Measurements from ENCODE around the gene NVL. TPM values are rescaled to one million over a fixed set of nuclear protein-coding genes. Genes with fewer than 3 reads are reported as not detected.

The NVL gene
- total RNA-seq, 6 experiments from 2014 or later: 21.4 to 24.4 (median 23.0) TPM

- no peak overlapping the region for H3K27ac Mint-ChIP-seq
- no peak for DNase-seq
- H3K27me3 Mint-ChIP-seq (ENCODE audit: insufficient read depth): no peaks in the 10 kb centered on the region
- no peak overlapping the region for H3K4me3 Mint-ChIP-seq
- peaks cover 29% of the 10 kb centered on the region for H3K36me3 Mint-ChIP-seq (ENCODE audit: low read depth)
- TF ChIP-seq CTCF (IDR thresholded peaks at IDR 0.05): no peak
- H3K4me1 Mint-ChIP-seq (ENCODE audit: low read depth): no peaks in the 10 kb centered on the region
- H3K9me3 Mint-ChIP-seq: no peaks in the 10 kb centered on the region
Observed at GRCh38 chr1:224368409-224368808, 38.4 kb upstream of the NVL start.

GRCh38 chr1:224359207-224359606 lies 29.2 kb upstream of the NVL start:
- H3K9me3 Mint-ChIP-seq: no peaks in the 10 kb centered on the region
- no peak for TF ChIP-seq CTCF (IDR thresholded peaks at IDR 0.05)
- peaks cover 20% of the 10 kb centered on the region for H3K36me3 Mint-ChIP-seq (ENCODE audit: low read depth)
- H3K27ac Mint-ChIP-seq: no peak overlapping the region
- peaks cover 29% of the 10 kb centered on the region for H3K4me1 Mint-ChIP-seq (ENCODE audit: low read depth)
- DNase-seq: no peak
- H3K4me3 Mint-ChIP-seq: no peak overlapping the region
- H3K27me3 Mint-ChIP-seq (ENCODE audit: insufficient read depth): no peaks in the 10 kb centered on the region; the same call in 1 of the 2 replicates

GRCh38 chr1:224358237-224358636 lies 28.3 kb upstream of the NVL start:
- DNase-seq: no peak
- Mint-ChIP-seq H3K27ac (peak overlapping the region; percentile 72; the same call in 1 of the 2 replicates), H3K9me3 (no peaks in the 10 kb centered on the region), H3K4me1 (ENCODE audit: low read depth) (peaks cover 29% of the 10 kb centered on the region), H3K27me3 (ENCODE audit: insufficient read depth) (no peaks in the 10 kb centered on the region; the same call in 1 of the 2 replicates), H3K36me3 (ENCODE audit: low read depth) (peaks cover 16% of the 10 kb centered on the region; the same call in 1 of the 2 replicates), H3K4me3 (peak overlapping the region; percentile 88)
- TF ChIP-seq CTCF (IDR thresholded peaks at IDR 0.05): no peak

GRCh38 chr1:224357626-224358124 lies 27.7 kb upstream of the NVL start:
- peak overlapping the region; percentile 88 for H3K4me3 Mint-ChIP-seq
- H3K36me3 Mint-ChIP-seq (ENCODE audit: low read depth): peaks cover 12% of the 10 kb centered on the region; the same call in 1 of the 2 replicates
- no peaks in the 10 kb centered on the region; the same call in 1 of the 2 replicates for H3K27me3 Mint-ChIP-seq (ENCODE audit: insufficient read depth)
- H3K9me3 Mint-ChIP-seq: no peaks in the 10 kb centered on the region
- H3K4me1 Mint-ChIP-seq (ENCODE audit: low read depth): peaks cover 29% of the 10 kb centered on the region
- DNase-seq: peak; percentile 32
- TF ChIP-seq CTCF (IDR thresholded peaks at IDR 0.05): no peak
- H3K27ac Mint-ChIP-seq: peak overlapping the region; percentile 72

GRCh38 chr1:224356685-224357625 lies 27.0 kb upstream of the NVL start, which contains the start of gene CNIH4:
TSS of gene CNIH4 (plus strand) at chr1:224356879. CDS start at chr1:224356925, 46 bp downstream.
- H3K27me3 Mint-ChIP-seq (ENCODE audit: insufficient read depth): no peaks in the 10 kb centered on the region; the same call in 1 of the 2 replicates
- no peak for TF ChIP-seq CTCF (IDR thresholded peaks at IDR 0.05)
- peak; percentile 95 for DNase-seq
- peaks cover 29% of the 10 kb centered on the region for H3K4me1 Mint-ChIP-seq (ENCODE audit: low read depth)
- no peaks in the 10 kb centered on the region for H3K9me3 Mint-ChIP-seq
- H3K4me3 Mint-ChIP-seq: peak within 1 kb of the TSS; percentile 88
- peak within 1 kb of the TSS; percentile 72 for H3K27ac Mint-ChIP-seq
- peaks cover 6% of the 10 kb centered on the region; the same call in 1 of the 2 replicates for H3K36me3 Mint-ChIP-seq (ENCODE audit: low read depth)

Data from HFFc6 (cell line).